Upper lobe of left lung (tissue), 6 donors: ENCODE data around the gene HACD3. TPM values are rescaled to one million over a fixed set of nuclear protein-coding genes. Genes with fewer than 3 reads are reported as not detected.
A peak's percentile ranks its signal among the peaks of the same experiment; 100 is the strongest.

ENCODE experiments used
- ATAC-seq, 2 donors: fragments of 200-7000 bp; cut with Tn5 transposase; one replicate each; pipeline ENCODE4 v1.9.1; 2022; ENCODE audit warnings: mild to moderate bottlenecking in 2 of 2, moderate library complexity in 2 of 2; ENCODE audit not compliant: low FRiP score in 2 of 2
- DNase-seq, 2 donors: peaks; one replicate each; pipeline ENCODE4 v3.0.0-alpha.2; 2019 to 2020
- H3K27ac ChIP-seq, 4 donors: fragments of 200-600 bp; sonication (generic); one replicate each; pipeline ENCODE4 v1.5.1; 2016 to 2019
- H3K27me3 ChIP-seq, 4 donors: fragments of 200-600 bp; sonication (generic); one replicate each; pipeline ENCODE4 v1.5.1; 2017 to 2019
- H3K36me3 ChIP-seq, 4 donors: fragments of 200-600 bp; sonication (generic); one replicate each; pipeline ENCODE4 v1.5.1; 2016 to 2019
- H3K4me1 ChIP-seq, 4 donors: fragments of 200-600 bp; sonication (generic); one replicate each; pipeline ENCODE4 v1.5.1; 2018 to 2019
- H3K4me3 ChIP-seq, 4 donors: fragments of 200-600 bp; sonication (generic); one replicate each; pipeline ENCODE4 v1.5.1; 2017 to 2019; ENCODE audit warnings: mild to moderate bottlenecking in 2 of 4, moderate library complexity in 1 of 4
- H3K9me3 ChIP-seq, 4 donors: fragments of 200-600 bp; sonication (generic); one replicate each; pipeline ENCODE4 v1.5.1; 2018 to 2019
- EP300 ChIP-seq, 4 donors: sonication (generic); formaldehyde crosslinking; IDR thresholded peaks; one replicate each; pipeline ENCODE4 v1.5.1; 2017; ENCODE audit warnings: antibody characterized with exemption in 4 of 4, control low read depth in 2 of 4
- POLR2A ChIP-seq, 4 donors: fragments of 450-650 bp; IDR thresholded peaks; one replicate each; pipeline ENCODE4 v1.5.1; 2016 to 2017; ENCODE audit warnings: antibody characterized with exemption in 4 of 4, mild to moderate bottlenecking in 2 of 4
- POLR2AphosphoS5 ChIP-seq, 2 donors: sonication (generic); formaldehyde crosslinking; IDR thresholded peaks; one replicate each; pipeline ENCODE4 v1.5.1; 2017; ENCODE audit warnings: antibody characterized with exemption in 2 of 2
- WGBS, 2 donors: methylation state at CpG; one replicate each; pipeline ENCODE4 v1.1.5; 2017 to 2018; 5-methylcytosine and 5-hydroxymethylcytosine counted together
- total RNA-seq, 6 donors: library from RNA; depleted of rRNA in 4 of 6; stranded (reverse); fragments of >200 nt in 4 of 6; gene quantifications; one replicate each; pipeline versions ENCODE4 v1.1.0 to v1.2.1, GENCODE V29; 2016 to 2021
- TF ChIP-seq, protein P1 (sequence below), 6 experiments: fragments of 450-650 bp in 4 of 6; fragments of 200-600 bp in 2 of 6; sonication (generic) in 2 of 6; IDR thresholded peaks; one replicate each; pipeline ENCODE4 v1.5.1; 2016 to 2019; ENCODE audit warnings: antibody characterized with exemption in 6 of 6
- donor health status: DM: no; HTN: no; CAD: no; lungs with moderate emphysema.
- donor health status: DM: no; HTN: yes; CAD: no; lungs with severe emphysema.

Gene HACD3
- total RNA-seq, 6 donors from 2014 or later: 14.7 to 65.7 (median 42.6) TPM

DNA sequence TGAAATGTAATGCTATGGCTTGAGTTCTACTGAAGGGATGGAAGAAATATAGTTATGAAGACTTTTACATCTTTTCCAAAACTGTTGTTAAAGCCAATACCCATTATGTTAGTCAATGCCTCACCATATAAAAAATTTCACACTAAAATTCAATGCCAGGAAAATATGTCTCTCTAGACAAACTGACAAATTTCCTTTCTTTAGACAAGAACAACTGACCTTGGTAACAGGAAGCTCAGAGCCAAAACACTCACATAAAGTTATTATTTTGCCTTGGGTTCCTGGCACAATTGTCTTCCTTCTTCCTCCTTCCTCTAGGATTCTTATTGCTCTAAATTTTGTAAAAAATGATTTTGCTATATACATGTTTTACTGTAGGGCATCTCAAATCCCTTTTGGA, 54.0 kb downstream of the HACD3 start:
- H3K9me3 ChIP-seq: no peaks in the 10 kb centered on the region
- ATAC-seq (no peak), DNase-seq (no peak)
- H3K4me1 ChIP-seq: peaks cover 0 to 10% (median 0%) of the 10 kb centered on the region in 4 donors
- peak overlapping the region in 1 of 4 donors; percentile 58 for H3K27ac ChIP-seq
- peaks cover 6 to 88% (median 35%) of the 10 kb centered on the region in 4 donors for H3K36me3 ChIP-seq
- no peaks in the 10 kb centered on the region for H3K27me3 ChIP-seq
- no peak overlapping the region for H3K4me3 ChIP-seq
- TF ChIP-seq POLR2A (IDR thresholded peaks at IDR 0.05) (no peak), POLR2AphosphoS5 (IDR thresholded peaks at IDR 0.05) (no peak), EP300 (IDR thresholded peaks at IDR 0.05) (no peak)
- TF ChIP-seq, protein P1, sequence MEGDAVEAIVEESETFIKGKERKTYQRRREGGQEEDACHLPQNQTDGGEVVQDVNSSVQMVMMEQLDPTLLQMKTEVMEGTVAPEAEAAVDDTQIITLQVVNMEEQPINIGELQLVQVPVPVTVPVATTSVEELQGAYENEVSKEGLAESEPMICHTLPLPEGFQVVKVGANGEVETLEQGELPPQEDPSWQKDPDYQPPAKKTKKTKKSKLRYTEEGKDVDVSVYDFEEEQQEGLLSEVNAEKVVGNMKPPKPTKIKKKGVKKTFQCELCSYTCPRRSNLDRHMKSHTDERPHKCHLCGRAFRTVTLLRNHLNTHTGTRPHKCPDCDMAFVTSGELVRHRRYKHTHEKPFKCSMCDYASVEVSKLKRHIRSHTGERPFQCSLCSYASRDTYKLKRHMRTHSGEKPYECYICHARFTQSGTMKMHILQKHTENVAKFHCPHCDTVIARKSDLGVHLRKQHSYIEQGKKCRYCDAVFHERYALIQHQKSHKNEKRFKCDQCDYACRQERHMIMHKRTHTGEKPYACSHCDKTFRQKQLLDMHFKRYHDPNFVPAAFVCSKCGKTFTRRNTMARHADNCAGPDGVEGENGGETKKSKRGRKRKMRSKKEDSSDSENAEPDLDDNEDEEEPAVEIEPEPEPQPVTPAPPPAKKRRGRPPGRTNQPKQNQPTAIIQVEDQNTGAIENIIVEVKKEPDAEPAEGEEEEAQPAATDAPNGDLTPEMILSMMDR (IDR thresholded peaks at IDR 0.05): no peak

GRCh38 chr15:65587094-65587493, 56.8 kb downstream of the HACD3 start:
- DNase-seq: no peak
- no peaks in the 10 kb centered on the region for H3K9me3 ChIP-seq
- no peak for ATAC-seq
- no peaks in the 10 kb centered on the region for H3K27me3 ChIP-seq
- H3K4me3 ChIP-seq: no peak overlapping the region
- H3K36me3 ChIP-seq: peaks cover 11 to 89% (median 33%) of the 10 kb centered on the region in 4 donors
- H3K27ac ChIP-seq: no peak overlapping the region
- H3K4me1 ChIP-seq: peaks cover 0 to 10% (median 0%) of the 10 kb centered on the region in 4 donors
- TF ChIP-seq EP300 (IDR thresholded peaks at IDR 0.05) (no peak), POLR2AphosphoS5 (IDR thresholded peaks at IDR 0.05) (no peak), POLR2A (IDR thresholded peaks at IDR 0.05) (no peak)
- TF ChIP-seq, protein P1 (IDR thresholded peaks at IDR 0.05): no peak
- WGBS, 2 donors: 85 to 100% methylated on average over 1 of the region's 1 CpG

DNA sequence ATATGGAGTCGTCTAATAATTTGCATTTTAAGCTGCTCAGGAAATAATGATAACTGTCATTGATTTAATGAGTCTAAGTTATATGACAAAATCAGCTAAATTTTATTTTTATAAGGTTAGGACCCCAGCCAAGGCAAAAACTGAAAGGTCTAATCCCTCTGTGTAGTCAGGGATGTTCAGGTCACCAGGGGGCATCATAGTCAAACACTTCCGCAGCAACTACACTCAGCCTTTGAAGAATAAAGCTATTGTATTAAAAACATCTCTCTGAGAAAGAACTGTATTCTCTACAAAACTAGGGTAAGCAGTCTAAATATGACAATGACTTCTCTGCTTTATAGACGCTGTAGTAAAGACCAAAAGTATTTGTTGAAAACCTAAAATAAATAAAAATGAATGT, 65.7 kb downstream of the HACD3 start:
- 79 to 80% methylated on average over 3 of the region's 3 CpGs for WGBS, 2 donors
- Histone ChIP-seq H3K27me3 (no peaks in the 10 kb centered on the region), H3K4me3 (no peak overlapping the region), H3K27ac (no peak overlapping the region), H3K36me3 (peaks cover 29 to 95% (median 64%) of the 10 kb centered on the region in 4 donors), H3K4me1 (no peaks in the 10 kb centered on the region), H3K9me3 (no peaks in the 10 kb centered on the region)
- no peak for TF ChIP-seq EP300 (IDR thresholded peaks at IDR 0.05)
- no peak for TF ChIP-seq POLR2A (IDR thresholded peaks at IDR 0.05)
- no peak for TF ChIP-seq POLR2AphosphoS5 (IDR thresholded peaks at IDR 0.05)
- TF ChIP-seq, protein P1 (IDR thresholded peaks at IDR 0.05): no peak
- DNase-seq (no peak), ATAC-seq (no peak)

GRCh38 chr15:65598468-65598867, 68.2 kb downstream of the HACD3 start:
- Histone ChIP-seq H3K9me3 (no peaks in the 10 kb centered on the region), H3K27ac (no peak overlapping the region), H3K4me3 (no peak overlapping the region), H3K4me1 (no peaks in the 10 kb centered on the region), H3K36me3 (peaks cover 14 to 95% (median 53%) of the 10 kb centered on the region in 4 donors), H3K27me3 (no peaks in the 10 kb centered on the region)
- no peak for TF ChIP-seq EP300 (IDR thresholded peaks at IDR 0.05)
- TF ChIP-seq, protein P1 (IDR thresholded peaks at IDR 0.05): no peak
- no peak for TF ChIP-seq POLR2AphosphoS5 (IDR thresholded peaks at IDR 0.05)
- TF ChIP-seq POLR2A (IDR thresholded peaks at IDR 0.05): no peak
- DNase-seq (no peak), ATAC-seq (no peak)
- WGBS, 2 donors: 96 to 98% methylated on average over 2 of the region's 2 CpGs

GRCh38 chr15:65599677-65600076, 69.4 kb downstream of the HACD3 start:
- H3K27ac ChIP-seq: no peak overlapping the region
- no peaks in the 10 kb centered on the region for H3K27me3 ChIP-seq
- ATAC-seq (no peak), DNase-seq (no peak)
- WGBS, 2 donors: 90 to 93% methylated on average over 5 of the region's 5 CpGs
- TF ChIP-seq EP300 (IDR thresholded peaks at IDR 0.05): no peak
- no peaks in the 10 kb centered on the region for H3K9me3 ChIP-seq
- H3K4me1 ChIP-seq: no peaks in the 10 kb centered on the region
- H3K4me3 ChIP-seq: no peak overlapping the region
- H3K36me3 ChIP-seq: peaks cover 21 to 93% (median 58%) of the 10 kb centered on the region in 4 donors
